ENCODE measurements around the gene DKC1.
"Not testable (repeated sequence)": the region's sequence is repeated elsewhere in the genome, so short reads cannot be mapped to it uniquely, and the experiment has no call there.

DKC1 gene

DNA sequence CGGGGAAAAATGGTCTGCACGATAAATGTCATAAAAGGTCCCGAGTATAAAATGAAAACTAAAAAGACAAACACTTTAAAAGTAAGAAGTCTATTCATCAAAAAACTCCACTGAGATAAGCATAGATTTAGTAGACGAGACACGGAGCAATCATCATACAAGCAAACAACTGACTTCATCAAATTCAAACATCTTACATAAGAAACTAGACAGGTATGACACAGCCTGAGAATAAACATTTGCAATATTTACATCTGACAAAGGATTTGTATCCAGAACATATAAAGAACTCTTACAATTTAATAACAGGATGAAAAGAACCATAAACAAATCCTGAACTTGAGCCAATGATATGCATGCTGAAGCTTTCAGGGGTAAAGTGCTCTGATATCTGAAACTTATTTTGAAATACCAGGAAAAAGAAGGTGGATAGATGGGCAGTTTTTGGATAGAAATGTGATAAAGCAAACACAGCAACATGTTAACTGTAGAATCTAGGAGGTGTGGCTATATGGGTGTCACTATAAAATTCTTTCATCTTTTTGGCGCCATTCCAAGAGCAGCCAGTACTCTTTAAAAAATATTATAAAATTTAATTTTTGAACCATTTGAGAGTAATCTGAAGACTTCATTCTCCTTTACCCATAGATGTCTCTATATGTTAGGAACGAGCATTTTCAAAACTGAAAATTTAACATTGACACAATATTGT, 30.6 kb downstream of the DKC1 start:
- DNase-seq (ENCODE audit: low read depth) = no peak

DNA sequence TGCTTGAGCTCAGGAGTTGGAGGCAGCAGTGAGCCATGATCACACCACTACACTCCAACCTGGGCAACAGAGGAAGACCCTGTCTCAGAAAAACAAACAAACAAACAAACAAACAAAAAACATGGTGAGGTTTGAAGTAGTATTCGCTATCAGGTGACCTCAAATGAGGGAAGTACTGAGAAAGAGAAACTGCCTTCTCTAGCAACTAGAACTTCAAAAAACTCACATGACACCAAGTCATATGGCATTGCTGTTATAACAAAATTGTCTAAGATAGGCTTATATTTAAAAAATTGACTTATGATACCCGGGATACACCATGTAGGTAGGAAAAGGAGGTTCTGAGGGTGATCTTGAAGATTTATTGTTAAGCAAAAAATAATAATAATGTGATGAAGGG, 32.4 kb downstream of the DKC1 start:
- DNase-seq (ENCODE audit: low read depth) = no peak

DNA sequence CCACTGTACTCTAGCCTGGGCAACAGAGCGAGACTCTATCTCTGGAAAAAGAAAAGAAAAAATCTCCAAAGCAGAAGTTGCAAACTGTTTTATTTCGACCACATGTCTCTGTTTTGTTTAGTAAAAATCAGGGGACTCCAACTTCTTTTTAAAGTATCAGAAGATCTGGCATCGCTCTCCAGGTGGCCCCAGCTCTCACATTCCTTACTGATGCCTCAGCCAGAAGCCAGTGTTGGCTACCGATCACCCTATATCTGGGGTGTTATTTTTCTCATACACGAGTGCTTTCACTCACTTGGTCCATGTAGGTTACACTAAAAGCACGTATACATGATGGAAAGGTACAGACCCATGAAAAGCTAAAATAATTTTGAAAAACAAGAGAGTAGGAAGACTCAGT, 34.3 kb downstream of the DKC1 start:
- DNase-seq (ENCODE audit: low read depth) = no peak

DNA sequence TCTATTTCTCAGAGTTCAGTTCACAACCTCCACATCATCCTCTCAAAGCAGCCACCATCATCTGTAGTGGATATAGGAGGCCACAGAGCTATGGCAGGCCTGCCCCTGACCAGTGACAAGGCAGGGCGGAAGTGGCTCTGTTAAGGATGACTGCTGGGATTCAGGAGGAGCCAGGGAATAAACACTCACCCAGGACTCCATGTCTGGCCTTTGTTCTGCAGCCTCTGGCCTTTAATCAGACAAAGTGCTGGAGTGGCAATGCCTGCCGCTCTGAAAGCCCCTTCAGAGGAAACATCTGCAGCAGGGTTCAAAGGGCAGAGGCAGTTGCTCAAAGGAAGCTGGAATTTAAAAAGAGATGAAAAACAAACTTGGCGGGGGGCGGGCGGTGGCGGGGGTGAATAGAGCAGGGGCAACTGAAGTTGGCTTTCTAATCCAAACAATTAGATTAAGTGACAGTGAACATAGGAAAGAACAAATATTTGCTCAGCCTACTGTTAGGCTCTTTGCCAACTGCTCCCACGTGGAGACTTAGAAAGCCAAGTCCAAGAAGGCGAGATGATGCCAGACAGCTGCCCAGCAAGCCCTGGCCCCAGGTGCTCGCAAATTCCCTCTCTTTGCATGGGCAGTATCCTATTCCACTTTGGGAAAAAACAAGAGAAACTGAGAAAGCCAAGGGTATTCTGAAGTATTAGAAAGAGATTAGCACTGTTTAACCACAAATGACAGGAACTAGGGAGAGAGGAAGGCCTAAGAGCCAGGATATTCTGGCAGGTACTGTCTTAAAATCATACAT, 37.1 kb downstream of the DKC1 start:
- no peak for DNase-seq (ENCODE audit: low read depth)

DNA sequence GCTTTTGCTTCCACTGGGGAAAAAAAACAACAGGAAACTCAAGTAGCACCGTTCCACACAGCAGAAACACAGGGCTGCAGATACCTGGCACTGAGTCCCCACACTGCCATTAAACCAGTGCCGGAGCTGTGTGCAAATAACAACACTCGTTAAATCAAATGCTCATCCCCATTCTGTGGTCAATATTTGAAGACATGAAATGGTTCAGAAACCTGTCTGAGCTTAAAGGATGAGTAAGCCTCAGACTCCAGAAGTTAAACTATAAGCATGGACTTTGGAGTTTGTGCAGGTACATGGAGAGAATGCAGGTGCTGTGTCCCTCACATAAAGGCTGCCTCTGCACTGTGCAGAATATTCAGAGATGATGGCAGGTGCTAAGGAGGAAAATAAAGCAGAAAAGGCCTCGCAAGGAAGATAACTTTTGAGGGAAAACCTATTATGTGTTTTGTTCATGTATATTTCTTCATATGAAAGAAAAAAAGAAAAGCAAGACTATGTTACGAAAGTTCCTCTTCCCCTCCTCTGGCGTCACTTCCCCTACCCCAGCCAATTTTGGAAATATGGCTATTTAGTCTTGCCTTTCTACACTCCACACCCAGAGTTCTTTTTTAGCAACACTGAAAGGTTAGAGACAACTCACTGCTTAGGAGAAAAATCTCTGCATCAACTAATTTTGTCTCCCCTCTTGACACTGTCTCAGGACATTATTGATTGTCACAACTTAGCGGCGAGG, 38.0 kb downstream of the DKC1 start:
- no peak for DNase-seq (ENCODE audit: low read depth)

DNA sequence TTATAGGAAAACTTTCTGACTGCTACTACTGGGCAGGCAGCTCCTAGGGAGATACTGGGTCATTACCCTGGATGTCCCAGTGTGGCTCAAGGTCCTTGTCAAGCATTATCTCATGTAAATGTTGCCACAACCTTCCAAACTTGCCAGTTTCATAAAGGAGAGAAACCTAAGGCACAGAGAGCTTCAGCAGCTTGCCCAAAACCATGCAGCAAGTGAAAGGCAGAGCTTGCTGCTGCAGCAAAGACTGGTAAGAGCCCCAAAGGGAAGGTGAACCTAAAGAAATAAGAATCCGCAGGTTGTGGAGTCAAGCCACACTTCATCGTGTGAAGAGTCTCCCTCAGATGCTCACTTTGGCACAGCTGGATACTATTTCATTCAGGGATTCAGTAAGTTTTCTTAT, 40.3 kb downstream of the DKC1 start:
- no peak for DNase-seq (ENCODE audit: low read depth)

DNA sequence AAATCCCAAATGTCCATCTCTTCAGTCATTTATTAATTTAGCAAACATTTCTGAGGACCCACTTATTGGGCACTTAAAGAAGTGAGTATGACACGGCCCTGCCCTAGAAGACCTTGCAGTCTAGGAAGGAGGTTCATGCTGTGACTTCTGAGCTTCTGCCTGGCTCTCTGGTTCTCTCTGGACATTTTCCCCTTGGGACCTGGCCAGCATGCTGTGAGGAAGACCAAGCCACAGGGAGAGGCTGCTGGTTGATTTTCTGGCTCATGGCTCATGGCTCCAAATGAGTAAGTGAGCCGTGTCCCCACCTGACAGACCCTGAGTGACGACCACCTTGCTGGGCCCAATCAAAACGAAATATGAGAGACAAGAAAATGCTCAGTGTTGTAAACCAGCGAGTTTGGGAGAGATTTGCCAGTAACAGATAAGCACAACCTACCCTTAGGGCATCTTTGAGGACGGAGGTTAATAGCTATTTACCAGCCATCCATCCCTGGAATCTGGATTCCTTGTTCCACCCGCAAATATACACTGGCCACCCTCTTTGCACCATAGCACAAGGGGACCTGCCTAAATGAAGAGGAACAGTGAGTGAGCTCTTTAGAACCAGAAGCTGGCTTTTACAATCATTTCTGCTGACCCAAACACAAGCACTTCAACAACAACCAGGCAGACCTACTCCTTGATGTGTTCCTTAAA, 41.7 kb downstream of the DKC1 start:
- DNase-seq (ENCODE audit: low read depth) = no peak

DNA sequence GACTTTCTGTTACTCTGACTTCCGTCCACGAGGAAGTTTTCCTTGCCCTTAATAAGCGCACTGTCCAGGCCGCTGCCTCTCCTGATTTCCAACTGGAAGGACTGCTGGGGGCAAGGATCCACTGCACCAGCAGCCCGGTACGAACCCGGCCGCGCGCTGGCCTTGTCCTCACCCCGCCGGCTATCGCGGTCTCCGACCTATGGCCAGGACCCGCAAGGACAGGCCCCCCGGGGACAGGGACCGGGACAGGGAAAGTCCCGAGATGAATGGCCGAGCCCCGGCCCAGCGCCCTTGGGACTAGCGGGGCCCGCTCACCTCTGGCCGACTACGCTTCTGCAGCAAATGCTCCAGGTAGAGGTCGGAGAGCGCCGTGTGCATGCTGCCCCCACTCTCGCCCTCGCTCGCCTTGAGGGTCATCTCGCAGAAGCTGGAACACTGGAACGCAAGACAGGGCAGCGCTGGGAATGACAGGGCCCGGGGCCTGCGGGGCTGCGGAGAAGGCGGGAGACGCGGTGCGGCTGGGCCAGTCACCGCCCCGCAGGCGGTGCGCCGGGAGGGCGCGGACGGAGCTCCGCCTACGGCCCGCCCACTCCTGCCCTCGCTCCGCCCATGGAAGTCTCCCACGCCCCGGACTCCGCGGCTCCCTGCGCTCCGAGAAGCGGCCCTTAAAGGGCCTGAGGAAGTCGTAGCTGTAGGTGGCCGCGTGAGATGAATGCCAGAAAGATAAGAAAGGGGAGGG, 42.5 kb downstream of the DKC1 start, which contains the start of gene MPP1:
TSS of gene MPP1 (minus strand) at position 529 of the 739 bp plus-strand sequence. CDS start at position 417, 112 bp downstream.
- DNase-seq (ENCODE audit: low read depth) = no peak

DNA sequence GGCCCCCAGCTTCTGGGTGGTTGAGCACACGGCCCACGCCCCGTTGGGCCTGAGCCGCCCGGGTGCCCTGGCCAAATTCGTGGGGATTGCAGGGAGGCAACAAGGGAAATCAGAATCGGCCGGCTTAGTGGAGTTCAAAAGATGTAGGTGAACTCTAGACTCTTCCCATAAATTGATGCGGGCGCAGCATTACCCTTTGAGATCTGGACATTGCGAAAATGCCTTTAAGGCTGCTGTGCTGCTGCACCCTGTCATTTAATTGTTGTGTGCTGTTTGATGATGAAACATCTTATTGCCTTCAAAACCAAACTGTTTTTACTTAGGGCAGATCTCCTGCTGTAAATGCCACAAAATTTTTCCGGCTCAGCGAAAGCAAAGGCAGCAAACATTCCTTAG, 43.0 kb downstream of the DKC1 start:
- no peak for DNase-seq (ENCODE audit: low read depth)

DNA sequence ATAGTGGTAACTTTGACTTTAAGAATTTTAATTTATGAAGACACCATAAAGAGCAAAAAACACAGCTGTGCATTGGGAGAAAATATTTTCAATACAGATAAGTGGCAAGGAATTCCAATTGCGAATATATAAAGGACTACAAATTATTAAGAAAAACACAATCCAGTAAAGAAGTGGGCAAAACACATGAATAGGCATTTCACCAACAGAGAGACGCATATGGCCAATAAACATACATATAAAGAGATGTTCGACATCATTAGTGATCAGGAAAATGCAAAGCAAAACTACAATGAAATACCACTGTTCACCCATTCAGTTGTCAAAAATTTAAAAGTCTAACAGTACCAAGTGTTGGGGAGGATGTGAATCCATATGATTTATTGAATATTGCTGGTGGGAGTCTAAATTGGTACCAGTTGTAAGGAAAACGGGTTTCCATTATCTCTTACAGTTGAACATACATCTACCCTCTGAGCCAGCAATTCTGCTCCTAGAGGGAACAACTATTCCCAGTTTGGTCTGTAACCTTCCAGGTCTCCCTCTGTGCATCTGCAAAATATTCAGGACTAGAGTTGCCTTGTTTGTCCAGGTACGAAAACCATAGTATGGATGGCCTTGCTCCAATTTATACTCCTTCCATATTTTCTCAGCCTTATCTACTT, 44.3 kb downstream of the DKC1 start:
- no peak for DNase-seq (ENCODE audit: low read depth)

DNA sequence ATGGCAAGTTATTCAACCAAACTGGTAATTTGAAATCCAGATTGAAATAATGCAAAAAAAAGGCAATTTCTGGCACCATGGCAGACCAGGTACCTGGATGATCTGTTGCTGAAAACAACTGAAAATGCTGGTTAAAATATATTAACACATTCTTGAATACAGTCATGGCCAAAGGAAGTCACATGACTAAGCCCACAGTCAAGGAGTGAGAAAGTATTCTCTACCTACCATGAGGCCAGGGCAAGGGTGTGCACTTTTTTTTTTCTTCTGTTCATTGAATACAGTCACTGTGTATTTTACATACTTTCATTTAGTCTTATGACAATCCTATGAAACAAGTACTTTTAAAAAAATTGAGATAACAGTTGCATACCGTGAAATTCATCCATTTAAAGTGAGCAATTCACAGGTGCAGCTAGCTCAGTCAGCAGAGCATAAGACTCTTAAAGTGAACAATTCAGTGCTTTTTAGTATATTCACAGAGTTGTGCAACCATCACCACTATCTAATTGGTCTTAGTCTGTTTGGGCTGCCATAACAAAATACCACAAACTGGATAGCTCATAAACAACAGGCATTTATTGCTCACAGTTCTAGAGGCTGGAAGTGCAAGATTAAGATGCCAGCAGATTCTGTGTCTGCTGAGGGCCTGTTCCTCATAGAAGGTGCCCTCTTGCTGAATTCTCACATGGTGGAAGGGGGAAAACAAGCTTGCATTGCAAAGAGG, 47.4 kb downstream of the DKC1 start:
- no peak for DNase-seq (ENCODE audit: low read depth)

DNA sequence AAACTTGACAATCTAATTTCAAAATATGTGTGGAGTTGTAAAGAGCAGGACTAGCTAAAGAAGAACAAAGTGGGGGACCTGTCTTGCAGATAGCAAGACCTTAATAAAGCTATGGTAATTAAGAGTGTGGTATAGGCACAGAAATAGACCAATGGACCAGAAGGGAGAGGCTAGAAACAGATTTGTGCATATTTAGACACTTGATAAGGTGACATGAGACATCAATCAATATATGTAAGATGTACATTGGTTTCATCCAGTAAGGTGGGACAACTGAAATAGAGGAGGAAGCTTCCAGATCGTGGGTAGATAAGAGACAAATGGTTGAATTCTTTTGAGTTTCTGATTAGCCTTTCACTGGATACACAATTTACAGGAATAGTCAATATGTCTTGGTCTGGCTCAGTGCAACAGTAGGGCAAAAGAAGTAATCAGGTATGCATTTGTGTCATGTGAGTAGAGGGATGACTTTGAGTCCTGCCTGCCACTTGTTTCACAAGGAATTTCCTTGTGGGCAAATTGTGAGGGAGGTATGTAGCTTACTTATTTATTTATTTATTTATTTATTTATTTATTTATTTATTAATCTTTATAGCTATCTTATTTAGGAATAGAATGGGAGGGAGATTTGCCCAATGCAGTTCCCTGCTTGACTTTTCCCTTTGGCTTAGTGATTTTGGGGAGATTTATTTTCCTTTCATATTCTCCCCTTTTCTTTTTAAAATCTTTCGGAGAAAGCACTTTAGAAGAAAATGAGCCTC, 49.9 kb downstream of the DKC1 start:
- DNase-seq (ENCODE audit: low read depth) = no peak

DNA sequence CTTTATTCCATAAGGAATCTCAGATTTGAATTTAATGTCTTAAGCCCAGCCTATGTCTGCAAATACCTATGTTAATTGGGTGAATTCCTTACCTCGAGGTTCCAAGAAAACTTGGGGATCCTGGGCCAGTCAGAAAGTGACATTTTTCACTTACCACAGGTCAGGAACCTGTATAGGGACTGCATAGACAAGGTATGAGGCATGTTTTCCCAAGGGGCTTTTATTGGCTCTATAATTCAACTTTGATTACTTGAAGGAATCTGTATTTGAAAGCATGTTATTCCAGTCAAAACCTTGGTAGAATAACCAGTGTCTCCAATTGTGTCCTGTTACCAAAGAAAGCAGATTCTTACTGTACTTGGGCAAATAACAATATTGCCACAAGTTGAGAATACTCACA, 51.1 kb downstream of the DKC1 start:
- DNase-seq (ENCODE audit: low read depth) = no peak

DNA sequence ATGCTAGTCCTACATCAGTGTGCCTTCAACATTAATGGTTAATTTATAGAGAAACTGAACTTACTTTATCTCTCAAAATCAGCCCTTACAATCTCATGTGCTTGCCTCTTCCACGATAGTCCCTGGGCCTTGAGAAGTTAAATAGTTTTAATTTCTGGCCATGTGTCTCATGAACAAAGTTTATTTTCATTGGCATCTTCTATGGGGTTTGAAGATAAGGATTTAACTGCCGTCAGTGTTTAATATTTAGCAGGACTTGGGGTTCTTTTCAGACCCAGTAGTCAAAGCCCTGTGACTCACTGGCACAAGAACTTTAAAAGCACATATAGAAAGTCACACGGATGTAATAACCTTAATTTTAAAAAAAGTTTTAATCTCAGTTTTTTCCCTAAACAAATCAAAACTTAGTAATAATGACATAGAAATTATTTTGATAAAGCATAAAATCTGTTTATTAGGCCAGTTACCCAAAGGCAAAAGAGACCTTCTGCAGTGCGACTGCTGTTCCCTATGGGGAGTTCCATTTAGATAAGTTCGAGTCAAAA, 52.7 kb downstream of the DKC1 start:
- DNase-seq (ENCODE audit: low read depth) = no peak

DNA sequence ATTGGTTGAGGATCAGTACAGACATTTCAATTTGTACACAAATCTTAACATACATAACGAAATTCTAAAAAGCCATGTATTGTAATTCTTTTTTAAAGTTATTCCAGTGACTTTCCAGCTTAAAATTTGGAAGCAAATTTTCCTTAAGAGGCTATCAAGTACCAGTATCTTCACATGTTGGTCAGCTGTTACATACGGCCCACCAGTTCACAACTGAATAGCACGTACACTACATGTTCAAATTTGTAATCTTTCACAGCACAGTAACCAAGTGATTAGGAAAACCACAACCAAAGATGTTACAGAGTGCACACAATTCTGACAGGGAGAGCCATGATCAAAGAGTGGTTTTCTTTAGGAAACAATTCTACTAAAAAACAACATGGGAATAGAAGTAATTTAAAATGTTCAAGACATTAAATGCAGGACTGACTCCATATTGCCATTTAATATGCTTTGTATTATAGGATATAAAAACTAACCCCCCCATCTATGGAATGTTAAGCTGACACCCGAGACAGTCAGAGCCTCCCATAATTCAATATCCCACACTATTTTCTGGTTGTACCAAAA, 53.7 kb downstream of the DKC1 start:
- DNase-seq (ENCODE audit: low read depth) = not testable (repeated sequence)

DNA sequence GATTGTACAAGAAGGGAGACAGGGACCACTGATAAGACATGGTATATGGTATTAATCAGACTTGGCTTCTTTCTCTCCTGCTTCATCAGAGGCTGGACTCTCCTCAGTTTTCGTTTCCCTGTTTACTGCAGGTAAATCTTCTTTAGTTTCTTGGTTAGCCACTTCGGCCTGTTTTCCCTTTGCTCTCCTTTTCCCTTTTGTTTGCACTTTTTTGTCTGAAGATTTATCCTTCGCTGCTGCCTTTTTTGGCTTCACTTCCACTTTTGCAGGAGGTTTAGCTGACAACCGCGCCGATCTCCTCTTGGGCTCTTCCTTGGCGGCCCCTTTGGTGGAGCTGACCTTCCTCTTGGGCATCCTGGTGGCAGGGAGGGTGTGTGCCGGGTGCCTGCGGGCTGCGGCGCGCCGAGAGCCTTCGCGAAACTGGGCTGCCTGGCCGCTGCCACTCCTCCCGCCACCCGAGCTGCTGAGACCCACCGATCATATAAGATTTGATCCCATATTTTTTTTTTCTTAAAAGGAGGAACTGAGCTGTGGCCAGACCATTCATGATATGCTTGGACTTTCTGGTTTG, 54.5 kb downstream of the DKC1 start:
- not testable (repeated sequence) for DNase-seq (ENCODE audit: low read depth)

DNA sequence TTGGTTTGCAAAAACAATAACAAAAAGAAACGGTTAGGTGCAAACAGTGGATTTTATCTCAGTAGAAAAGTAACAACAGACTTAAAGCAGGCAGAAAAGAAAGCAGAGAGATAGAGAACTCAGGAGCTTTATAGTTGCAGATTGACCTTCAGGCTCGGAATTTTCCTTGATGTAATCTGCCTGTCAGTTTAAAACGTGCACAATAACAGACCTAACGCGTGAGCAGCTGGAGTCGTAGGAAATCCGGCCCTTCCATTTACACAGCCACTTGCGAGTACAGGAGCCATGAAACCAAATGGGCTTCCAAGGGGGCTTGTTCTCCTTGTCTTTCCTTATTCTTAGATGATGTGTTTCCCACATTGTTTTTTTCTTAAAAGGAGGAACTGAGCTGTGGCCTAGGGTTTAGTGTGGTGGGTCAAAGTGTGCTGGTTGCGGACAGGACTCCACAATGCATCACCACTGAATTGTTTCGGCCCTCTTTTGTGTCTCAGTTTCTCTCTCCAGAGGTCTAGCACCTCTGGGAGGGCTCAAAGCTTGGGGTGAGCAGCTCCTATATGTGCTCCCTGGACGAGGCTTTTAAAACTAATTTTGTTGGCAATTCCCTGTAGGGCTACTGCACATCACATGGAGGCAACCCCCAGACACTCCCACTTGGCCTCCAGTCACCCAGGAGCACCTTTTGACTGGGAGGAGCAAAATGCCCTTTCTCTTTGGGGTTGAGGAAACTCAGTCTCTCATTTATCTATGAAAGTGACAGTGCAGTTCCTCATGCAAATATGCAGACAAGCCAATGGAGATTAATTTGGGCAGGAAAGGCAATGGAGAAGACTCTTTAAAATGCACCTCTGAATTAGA, 56.5 kb downstream of the DKC1 start:
- no peak for DNase-seq (ENCODE audit: low read depth)

Data from HS-5 (cell line).